ENCODE data around the gene NFKBIE.

NFKBIE gene

DNA sequence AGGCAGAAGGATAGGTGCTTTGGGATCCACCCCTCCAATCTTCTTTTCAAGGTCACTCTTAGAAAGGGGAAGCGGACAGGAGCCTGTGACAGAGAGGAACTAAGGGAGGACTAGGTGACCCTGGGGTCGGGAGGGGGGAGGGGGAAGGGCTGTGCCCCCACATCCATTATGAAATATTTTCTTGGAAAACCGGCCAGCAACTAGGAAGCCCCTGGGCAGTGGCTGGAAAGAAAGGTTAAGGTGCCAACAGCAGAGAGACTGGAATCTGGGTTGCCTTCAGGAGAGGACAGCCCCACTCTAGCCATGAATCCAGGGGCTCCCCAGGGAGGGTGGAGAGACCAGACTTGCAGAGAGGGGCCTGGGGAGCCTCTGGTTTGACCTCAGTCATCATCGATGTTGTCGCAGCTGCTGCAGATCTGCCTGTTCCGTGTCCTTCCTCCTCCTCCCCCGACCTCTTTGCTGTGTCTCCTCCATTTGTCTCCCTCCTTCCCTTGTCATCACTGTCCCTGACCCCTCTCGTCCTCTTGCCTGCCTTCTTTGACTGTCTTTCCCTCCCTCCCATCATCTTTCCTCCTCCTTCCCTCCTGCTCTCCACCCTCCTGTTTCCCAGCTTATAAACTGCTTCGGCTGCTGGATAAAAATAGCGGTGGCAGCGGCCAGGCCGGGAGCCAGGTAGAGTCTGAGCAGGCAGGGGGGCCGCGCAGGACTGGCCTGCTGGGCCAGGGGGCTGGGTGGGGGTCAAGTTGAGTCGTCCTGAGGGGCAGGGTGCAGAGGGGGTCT, 38.8 kb downstream of the NFKBIE start:
- no peak for TF ChIP-seq CTCF (IDR thresholded peaks at IDR 0.05)

GRCh38 chr6:44225579-44226325, 39.6 kb downstream of the NFKBIE start:
- no peak for TF ChIP-seq CTCF (IDR thresholded peaks at IDR 0.05)

DNA sequence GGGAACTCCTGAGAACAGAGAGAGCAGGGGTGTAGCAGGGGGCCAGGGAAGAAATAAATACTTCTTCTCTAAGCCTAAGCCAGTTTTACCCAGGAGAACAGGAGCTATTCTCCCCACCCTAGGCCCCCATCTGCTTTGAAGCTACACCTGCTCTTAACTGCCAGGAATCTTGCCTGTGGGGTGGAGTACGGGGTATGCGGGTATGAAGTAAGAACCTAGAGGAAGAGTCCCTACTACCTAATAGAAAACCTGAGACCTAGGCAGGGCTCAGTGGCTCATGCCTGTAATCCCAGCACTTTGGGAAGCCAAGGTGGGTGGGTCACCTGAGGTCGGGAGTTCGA, 40.4 kb downstream of the NFKBIE start:
- TF ChIP-seq CTCF (IDR thresholded peaks at IDR 0.05): no peak

DNA sequence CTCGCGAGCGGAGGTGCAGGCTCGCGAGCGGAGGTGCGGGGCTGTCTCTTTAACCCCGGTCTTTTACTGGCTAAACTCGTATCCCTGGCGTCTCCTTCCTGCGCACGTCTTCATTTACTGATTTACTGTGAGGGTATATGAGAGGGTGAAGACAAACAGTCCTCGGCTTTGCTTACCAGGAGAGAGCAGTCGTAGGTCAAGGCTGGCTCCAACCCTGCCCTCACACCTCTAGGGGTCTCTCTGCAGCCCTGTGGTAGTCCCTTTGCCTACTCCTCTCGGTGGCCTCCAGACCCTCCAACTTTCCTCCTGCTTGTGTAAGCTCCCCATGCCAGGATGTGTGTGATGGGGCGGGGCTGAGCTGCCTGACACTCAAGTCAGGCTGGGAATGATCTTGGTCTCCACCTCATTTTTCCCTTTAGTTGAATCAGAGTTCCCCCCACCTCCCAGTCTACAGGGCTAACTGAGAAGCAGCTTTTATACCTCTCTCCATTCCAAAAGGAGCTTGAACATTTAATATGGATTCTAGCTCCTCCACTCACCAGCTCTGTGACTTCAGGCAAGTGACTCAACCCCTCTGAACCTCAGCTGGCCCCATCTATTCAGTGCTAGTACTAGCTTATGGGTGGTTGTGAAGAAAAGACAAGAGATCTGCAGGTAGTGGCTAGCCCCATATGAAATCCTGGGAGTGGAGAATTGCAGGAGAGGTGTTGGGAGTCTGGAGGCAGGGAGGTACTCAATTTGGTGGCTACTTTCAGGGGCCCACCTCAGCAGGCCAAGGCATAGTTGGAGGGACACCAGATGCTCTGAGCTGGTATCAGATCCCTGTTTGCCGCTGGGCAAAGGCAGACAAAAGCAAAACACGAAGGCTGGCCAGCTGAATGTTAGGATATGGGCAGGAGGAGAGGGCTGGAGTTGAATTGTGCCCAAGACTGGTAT, 41.1 kb downstream of the NFKBIE start:
- no peak for TF ChIP-seq CTCF (IDR thresholded peaks at IDR 0.05)

DNA sequence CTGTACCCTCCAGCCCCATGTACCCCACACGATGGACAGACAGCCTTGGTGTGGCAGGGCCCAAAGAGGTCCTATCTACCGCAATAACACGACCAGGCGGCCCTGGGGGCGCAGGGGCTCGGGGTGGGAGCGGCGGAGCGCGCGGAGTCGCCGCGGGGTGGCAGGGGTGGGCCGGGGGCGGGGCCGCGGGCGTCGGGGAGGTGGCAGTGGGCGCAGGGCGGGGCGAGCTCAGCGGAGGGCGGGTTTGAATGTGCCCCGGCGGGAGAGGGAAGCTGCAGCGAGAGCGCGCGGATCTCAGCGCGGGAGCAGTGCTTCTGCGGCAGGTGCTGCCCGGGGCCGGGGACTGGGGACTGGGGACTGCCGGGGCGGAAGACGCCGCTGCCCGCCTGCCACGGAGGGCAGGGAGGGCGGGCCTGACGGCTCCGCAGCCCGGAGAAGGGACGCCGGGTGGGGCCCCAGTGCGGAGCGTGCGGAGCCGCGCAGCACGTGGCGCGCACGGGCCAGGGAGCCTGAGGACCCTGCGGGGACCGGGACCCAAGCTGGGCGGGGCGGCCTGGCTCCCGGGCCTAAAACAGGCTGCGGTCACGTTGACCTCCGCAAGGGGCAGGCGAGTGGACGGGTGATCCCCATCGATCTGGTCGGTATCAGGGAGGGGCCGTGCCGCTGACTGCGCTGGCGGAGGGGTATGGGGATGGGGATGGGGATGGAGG, 41.9 kb downstream of the NFKBIE start, which contains the start of gene SLC29A1:
TSS of gene SLC29A1 (plus strand) at position 277 of the 710 bp plus-strand sequence. CDS start 3,719 bp downstream, outside the sequence.
- TF ChIP-seq CTCF (IDR thresholded peaks at IDR 0.05): no peak

DNA sequence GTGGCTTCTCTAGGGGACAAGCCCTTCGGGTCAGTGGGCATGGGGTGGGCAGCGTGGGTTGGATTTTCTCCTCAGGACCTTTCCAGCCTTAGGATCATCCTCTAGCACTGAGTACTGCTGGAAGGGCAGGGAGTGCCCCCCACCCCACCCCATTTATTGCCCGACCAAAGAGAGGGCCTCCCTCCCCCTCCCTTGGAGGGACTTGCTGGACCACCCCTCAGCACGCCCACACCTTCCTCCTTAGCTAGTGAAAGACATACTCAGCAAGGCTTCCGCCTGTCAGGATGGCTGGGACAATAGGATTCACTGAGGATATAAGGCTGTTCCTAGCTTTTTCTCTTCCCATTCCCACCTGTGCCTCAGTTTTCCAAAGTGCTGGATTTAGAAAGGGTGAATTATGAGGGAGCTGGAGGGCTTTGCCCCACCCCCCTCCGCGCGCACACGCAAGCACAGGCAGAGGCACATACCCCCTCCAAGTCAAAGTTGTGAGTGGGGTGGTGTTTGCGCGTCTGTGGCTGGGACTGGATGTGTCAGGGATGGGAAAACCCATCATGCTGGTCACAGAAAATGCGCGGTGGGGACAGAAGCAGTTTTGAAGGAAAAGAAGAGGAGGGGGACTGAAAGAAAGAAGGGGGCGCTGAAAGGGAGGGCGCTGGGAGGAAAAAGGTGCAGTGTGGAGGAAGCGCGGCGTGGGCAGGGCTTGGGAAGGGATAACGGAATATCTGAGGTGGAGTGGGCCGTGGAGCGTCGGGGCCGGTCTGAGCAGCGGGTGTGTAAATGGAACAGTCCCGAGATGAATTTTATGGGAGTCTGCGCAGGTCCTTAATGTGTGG, 42.6 kb downstream of the NFKBIE start:
- TF ChIP-seq CTCF (IDR thresholded peaks at IDR 0.05): no peak

Measured in LNCAP (cell line).